Measurements from ENCODE around the gene TSGA10IP. TPM values are rescaled to one million over a fixed set of nuclear protein-coding genes. Genes with fewer than 3 reads are reported as not detected.

Gene TSGA10IP
- total and polyA plus RNA-seq, 10 of the 15 experiments (the other 5 are each of a cell fraction or from before 2014, with no cell fraction given) = not detected

GRCh38 chr11:65921033-65921555, 24.2 kb upstream of the TSGA10IP start:
- Histone ChIP-seq H3K4me1 (ENCODE audit: control insufficient read depth, insufficient read depth, low read length) (peaks cover 22% of the 10 kb centered on the region), H3K4me3 (peak overlapping the region; percentile 81; the same call in 1 of the 2 replicates), H3K9me3 (replicated peaks; ENCODE audit: control insufficient read depth, insufficient read depth, low read length) (no peaks in the 10 kb centered on the region), H3K9ac (ENCODE audit: control insufficient read depth, insufficient read depth, low read length) (peak overlapping the region; percentile 68; the same call in 1 of the 2 replicates), H4K20me1 (ENCODE audit: control insufficient read depth, insufficient read depth) (no peaks in the 10 kb centered on the region), H3K4me2 (ENCODE audit: control insufficient read depth, insufficient read depth) (peak overlapping the region; percentile 95; the same call in 1 of the 2 replicates), H2AFZ (ENCODE audit: control insufficient read depth, low read depth, low read length) (no peak overlapping the region), H3K27ac (ENCODE audit: control insufficient read depth, insufficient read depth) (peak overlapping the region; percentile 18; the same call in 1 of the 2 replicates), H3K36me3 (ENCODE audit: control insufficient read depth in 2 of 2, insufficient read depth in 2 of 2, low read length in 1 of 2) (peaks cover 0 to 2% of the 10 kb centered on the region in 2 experiments; a peak in 3 of 4 replicates), H3K27me3 (replicated peaks in 1 of 2; ENCODE audit: control insufficient read depth in 2 of 2, insufficient read depth in 2 of 2, low read length in 1 of 2) (no peaks in the 10 kb centered on the region), H3K79me2 (ENCODE audit: control insufficient read depth, insufficient read depth, low read length) (peaks cover 34% of the 10 kb centered on the region)
- 98% methylated on average over 9 of the region's 12 CpGs for WGBS (ENCODE audit: insufficient coverage, insufficient replicate concordance, low lambda C conversion rate, missing lambda C conversion rate)
- ChIA-PET SMC1A (ENCODE audit: uncharacterized antibody, unreplicated experiment) (interaction anchor here (1.2 kb wide), 1 partner anchor 31 kb away, joined by 3 read pairs; no protein-coding TSS in a partner anchor), POLR2A (interaction anchor here (0.6 to 1.5 kb wide), 4 partner anchors 23 to 62 kb away, joined by 3 to 5 read pairs (median 4); partner anchors contain the start of gene MUS81), CTCF (interaction anchor here (0.7 to 1.4 kb wide), 3 partner anchors 31 to 216 kb away, joined by 3 to 10 read pairs (median 4); partner anchors contain the start of gene CCDC85B), RAD21 (ENCODE audit: unreplicated experiment) (interaction anchor here (1.8 kb wide), 1 partner anchor 30 kb away, joined by 5 read pairs; the partner anchor contains the start of gene CCDC85B)
- BruUV-seq (replicated peaks) = no TSS peak
- TF ChIP-seq IRF4 (IDR thresholded peaks at IDR 0.05; ENCODE audit: low read depth, low read length) (no peak), PAX8 (IDR thresholded peaks at IDR 0.05) (no peak), ZNF274 (IDR thresholded peaks at IDR 0.05; ENCODE audit: insufficient read depth, insufficient read length) (no peak), CHD1 (IDR thresholded peaks at IDR 0.05; ENCODE audit: low read depth, low read length) (no peak), RBBP5 (conservative IDR thresholded peaks at IDR 0.05) (no peak), NR2C2 (IDR thresholded peaks at IDR 0.05; ENCODE audit: borderline replicate concordance, control insufficient read depth, insufficient read length, low read depth) (no peak), SMAD5 (IDR thresholded peaks at IDR 0.05; ENCODE audit: low read depth) (no peak)
- TF ChIP-seq, protein P1, sequence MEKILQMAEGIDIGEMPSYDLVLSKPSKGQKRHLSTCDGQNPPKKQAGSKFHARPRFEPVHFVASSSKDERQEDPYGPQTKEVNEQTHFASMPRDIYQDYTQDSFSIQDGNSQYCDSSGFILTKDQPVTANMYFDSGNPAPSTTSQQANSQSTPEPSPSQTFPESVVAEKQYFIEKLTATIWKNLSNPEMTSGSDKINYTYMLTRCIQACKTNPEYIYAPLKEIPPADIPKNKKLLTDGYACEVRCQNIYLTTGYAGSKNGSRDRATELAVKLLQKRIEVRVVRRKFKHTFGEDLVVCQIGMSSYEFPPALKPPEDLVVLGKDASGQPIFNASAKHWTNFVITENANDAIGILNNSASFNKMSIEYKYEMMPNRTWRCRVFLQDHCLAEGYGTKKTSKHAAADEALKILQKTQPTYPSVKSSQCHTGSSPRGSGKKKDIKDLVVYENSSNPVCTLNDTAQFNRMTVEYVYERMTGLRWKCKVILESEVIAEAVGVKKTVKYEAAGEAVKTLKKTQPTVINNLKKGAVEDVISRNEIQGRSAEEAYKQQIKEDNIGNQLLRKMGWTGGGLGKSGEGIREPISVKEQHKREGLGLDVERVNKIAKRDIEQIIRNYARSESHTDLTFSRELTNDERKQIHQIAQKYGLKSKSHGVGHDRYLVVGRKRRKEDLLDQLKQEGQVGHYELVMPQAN (conservative IDR thresholded peaks at IDR 0.05) = no peak
- no peak for FAIRE-seq
- no peak for DNase-seq (ENCODE audit: low read depth, low spot score)
- intact Hi-C loops (cut with micrococcal nuclease; ENCODE audit: unreplicated experiment) (no loop called here), in situ Hi-C loops (cut with MboI) (no loop called here)
- no peak for ATAC-seq
